ENCODE data around the gene TOM1L2. TPM values are rescaled to one million over a fixed set of nuclear protein-coding genes. Genes with fewer than 3 reads are reported as not detected.

Gene TOM1L2
- total RNA-seq, 1 donor from 2014 or later = 10.0 TPM

- no peak overlapping the region for H3K27ac Mint-ChIP-seq
- no peak for DNase-seq
- intact Hi-C loops (cut with micrococcal nuclease) = no loop called here
- H3K9me3 Mint-ChIP-seq = no peaks in the 10 kb centered on the region
- no peaks in the 10 kb centered on the region for H3K27me3 Mint-ChIP-seq
- no peak overlapping the region for H3K4me3 Mint-ChIP-seq
- no peaks in the 10 kb centered on the region for H3K4me1 Mint-ChIP-seq
- H3K36me3 Mint-ChIP-seq (ENCODE audit: low read depth) = peaks cover 15% of the 10 kb centered on the region
Measured at GRCh38 chr17:17877529-17878358, 94.5 kb downstream of the TOM1L2 start.

- no peak overlapping the region for H3K4me3 Mint-ChIP-seq
- H3K9me3 Mint-ChIP-seq = no peaks in the 10 kb centered on the region
- no peaks in the 10 kb centered on the region for H3K4me1 Mint-ChIP-seq
- H3K27me3 Mint-ChIP-seq = no peaks in the 10 kb centered on the region
- intact Hi-C loops (cut with micrococcal nuclease) = no loop called here
- H3K36me3 Mint-ChIP-seq (ENCODE audit: low read depth) = peaks cover 11% of the 10 kb centered on the region
- DNase-seq = no peak
- H3K27ac Mint-ChIP-seq = no peak overlapping the region
Measured at GRCh38 chr17:17876959-17877528, 95.2 kb downstream of the TOM1L2 start.

- Mint-ChIP-seq H3K4me3 (no peak overlapping the region), H3K27ac (no peak overlapping the region), H3K9me3 (no peaks in the 10 kb centered on the region), H3K36me3 (ENCODE audit: low read depth) (peaks cover 10% of the 10 kb centered on the region), H3K27me3 (no peaks in the 10 kb centered on the region), H3K4me1 (no peaks in the 10 kb centered on the region)
- DNase-seq = no peak
- intact Hi-C loops (cut with micrococcal nuclease) = no loop called here
Measured at GRCh38 chr17:17874478-17874877, 97.7 kb downstream of the TOM1L2 start.

- no peaks in the 10 kb centered on the region for H3K4me1 Mint-ChIP-seq
- no peaks in the 10 kb centered on the region for H3K27me3 Mint-ChIP-seq
- no peak overlapping the region for H3K4me3 Mint-ChIP-seq
- intact Hi-C loops (cut with micrococcal nuclease) = no loop called here
- no peak overlapping the region for H3K27ac Mint-ChIP-seq
- H3K9me3 Mint-ChIP-seq = no peaks in the 10 kb centered on the region
- H3K36me3 Mint-ChIP-seq (ENCODE audit: low read depth) = peaks cover 9% of the 10 kb centered on the region
- no peak for DNase-seq
Measured at GRCh38 chr17:17873450-17873991, 98.7 kb downstream of the TOM1L2 start.

GRCh38 chr17:17872547-17873345, 99.5 kb downstream of the TOM1L2 start:
- H3K9me3 Mint-ChIP-seq = no peaks in the 10 kb centered on the region
- no peaks in the 10 kb centered on the region for H3K27me3 Mint-ChIP-seq
- intact Hi-C loops (cut with micrococcal nuclease) = no loop called here
- peaks cover 8% of the 10 kb centered on the region for H3K36me3 Mint-ChIP-seq (ENCODE audit: low read depth)
- no peak overlapping the region for H3K27ac Mint-ChIP-seq
- no peak for DNase-seq
- no peaks in the 10 kb centered on the region for H3K4me1 Mint-ChIP-seq
- H3K4me3 Mint-ChIP-seq = no peak overlapping the region

- no peak for DNase-seq
- Mint-ChIP-seq H3K27me3 (no peaks in the 10 kb centered on the region), H3K27ac (no peak overlapping the region), H3K4me1 (no peaks in the 10 kb centered on the region), H3K36me3 (ENCODE audit: low read depth) (peaks cover 5% of the 10 kb centered on the region), H3K4me3 (no peak overlapping the region), H3K9me3 (no peaks in the 10 kb centered on the region)
- intact Hi-C loops (cut with micrococcal nuclease) = no loop called here
Measured at GRCh38 chr17:17871913-17872312, 100.3 kb downstream of the TOM1L2 start.

- Mint-ChIP-seq H3K9me3 (no peaks in the 10 kb centered on the region), H3K36me3 (ENCODE audit: low read depth) (peaks cover 5% of the 10 kb centered on the region), H3K4me3 (no peak overlapping the region), H3K27me3 (no peaks in the 10 kb centered on the region), H3K27ac (no peak overlapping the region), H3K4me1 (no peaks in the 10 kb centered on the region)
- intact Hi-C loops (cut with micrococcal nuclease) = no loop called here
- no peak for DNase-seq
Measured at GRCh38 chr17:17870247-17870646, 102.0 kb downstream of the TOM1L2 start.

- H3K4me3 Mint-ChIP-seq = no peak overlapping the region
- DNase-seq = no peak
- intact Hi-C loops (cut with micrococcal nuclease) = no loop called here
- H3K27ac Mint-ChIP-seq = no peak overlapping the region
- no peaks in the 10 kb centered on the region for H3K27me3 Mint-ChIP-seq
- no peaks in the 10 kb centered on the region for H3K9me3 Mint-ChIP-seq
- peaks cover 5% of the 10 kb centered on the region for H3K36me3 Mint-ChIP-seq (ENCODE audit: low read depth)
- no peaks in the 10 kb centered on the region for H3K4me1 Mint-ChIP-seq
Measured at GRCh38 chr17:17868641-17869522, 103.3 kb downstream of the TOM1L2 start.

GRCh38 chr17:17866897-17867296, 105.3 kb downstream of the TOM1L2 start:
- intact Hi-C loops (cut with micrococcal nuclease) = no loop called here
- H3K4me1 Mint-ChIP-seq = peaks cover 9% of the 10 kb centered on the region
- no peak for DNase-seq
- H3K9me3 Mint-ChIP-seq = no peaks in the 10 kb centered on the region
- no peak overlapping the region for H3K4me3 Mint-ChIP-seq
- H3K27me3 Mint-ChIP-seq = no peaks in the 10 kb centered on the region
- no peak overlapping the region for H3K27ac Mint-ChIP-seq
- peaks cover 7% of the 10 kb centered on the region for H3K36me3 Mint-ChIP-seq (ENCODE audit: low read depth)

GRCh38 chr17:17866425-17866824, 105.8 kb downstream of the TOM1L2 start:
- no peak for DNase-seq
- intact Hi-C loops (cut with micrococcal nuclease) = no loop called here
- Mint-ChIP-seq H3K27me3 (no peaks in the 10 kb centered on the region), H3K4me3 (no peak overlapping the region), H3K4me1 (peaks cover 9% of the 10 kb centered on the region), H3K36me3 (ENCODE audit: low read depth) (peaks cover 7% of the 10 kb centered on the region), H3K27ac (no peak overlapping the region), H3K9me3 (no peaks in the 10 kb centered on the region)

- no peak for DNase-seq
- H3K4me3 Mint-ChIP-seq = no peak overlapping the region
- intact Hi-C loops (cut with micrococcal nuclease) = no loop called here
- H3K36me3 Mint-ChIP-seq (ENCODE audit: low read depth) = peaks cover 7% of the 10 kb centered on the region
- no peaks in the 10 kb centered on the region for H3K27me3 Mint-ChIP-seq
- no peak overlapping the region for H3K27ac Mint-ChIP-seq
- no peaks in the 10 kb centered on the region for H3K9me3 Mint-ChIP-seq
- H3K4me1 Mint-ChIP-seq = peaks cover 9% of the 10 kb centered on the region
Measured at GRCh38 chr17:17865035-17865434, 107.2 kb downstream of the TOM1L2 start.

GRCh38 chr17:17860766-17861107, 111.5 kb downstream of the TOM1L2 start:
- H3K9me3 Mint-ChIP-seq = no peaks in the 10 kb centered on the region
- intact Hi-C loops (cut with micrococcal nuclease) = loop anchor here (1.0 kb wide), 2 partner anchors 48 to 179 kb away; partner anchors contain the start of gene RAI1
- H3K27ac Mint-ChIP-seq = no peak overlapping the region
- DNase-seq = no peak
- H3K4me1 Mint-ChIP-seq = peaks cover 15% of the 10 kb centered on the region
- H3K36me3 Mint-ChIP-seq (ENCODE audit: low read depth) = peaks cover 4% of the 10 kb centered on the region
- no peaks in the 10 kb centered on the region for H3K27me3 Mint-ChIP-seq
- no peak overlapping the region for H3K4me3 Mint-ChIP-seq
